ENCODE data around the gene NKIRAS1.
"Not testable (repeated sequence)": the region's sequence is repeated elsewhere in the genome, so short reads cannot be mapped to it uniquely, and the experiment has no call there.

Gene NKIRAS1

GRCh38 chr3:23895181-23895580 is 21.6 kb downstream of the NKIRAS1 start:
- DNase-seq, result no peak

DNA sequence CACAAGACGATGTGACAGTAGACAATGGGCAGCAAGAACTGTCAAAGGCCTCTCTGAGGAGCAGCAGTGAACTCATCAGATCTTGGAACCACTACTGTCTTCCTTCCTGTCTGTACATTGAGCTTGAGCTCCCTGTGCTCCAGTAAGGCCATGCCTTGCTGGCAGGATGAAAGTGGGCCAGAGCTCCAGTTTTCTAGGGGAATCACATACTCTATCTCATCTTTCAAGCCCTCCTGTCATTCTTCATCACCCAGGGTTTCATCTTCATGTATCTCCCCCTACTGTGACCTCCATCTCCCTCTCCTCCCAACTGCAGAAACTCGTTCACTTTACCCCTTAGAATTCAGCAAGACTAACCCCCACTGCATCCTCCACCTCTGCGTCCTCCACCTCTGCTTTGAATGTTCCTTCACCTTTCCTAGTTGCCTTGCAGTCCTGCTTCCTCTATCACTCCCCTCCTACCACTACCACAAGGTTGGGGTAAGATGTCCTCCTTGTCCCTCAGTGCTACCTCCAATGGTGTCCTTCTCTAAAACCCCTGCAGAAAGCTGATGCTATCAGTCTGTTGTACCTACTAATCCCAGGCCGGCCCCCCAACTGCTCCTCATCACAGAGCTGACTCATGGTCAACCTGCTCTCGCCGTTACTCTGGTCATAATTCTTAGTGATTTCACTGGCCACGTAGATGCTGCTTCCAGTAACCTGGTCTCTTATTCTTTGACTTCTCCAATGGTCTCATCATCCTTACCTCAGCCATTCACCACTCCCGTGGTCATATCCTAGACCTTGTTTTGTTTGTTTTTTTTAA is 22.3 kb downstream of the NKIRAS1 start:
- DNase-seq, result no peak

DNA sequence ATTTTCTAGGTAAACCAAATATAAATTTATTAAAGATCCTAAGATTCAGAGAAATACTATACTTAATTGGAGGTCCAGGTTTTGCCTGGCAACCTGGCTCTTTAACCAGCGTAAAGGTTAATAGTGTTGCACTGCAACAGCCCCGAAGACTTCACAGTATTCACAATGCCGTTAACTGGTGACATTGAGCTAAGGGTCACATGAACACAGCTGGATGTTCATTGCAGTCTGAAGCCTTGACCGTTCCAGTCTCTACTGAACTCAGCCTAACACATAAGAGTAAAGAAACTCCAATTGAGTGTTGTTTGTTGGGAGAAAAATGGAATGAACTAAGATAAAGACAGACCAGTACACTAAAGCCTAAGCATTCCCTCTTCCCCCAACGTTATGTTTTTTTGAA is 26.8 kb downstream of the NKIRAS1 start:
- no peak for DNase-seq

- no peak for DNase-seq
Observed at GRCh38 chr3:23889386-23889785, 27.4 kb downstream of the NKIRAS1 start.

DNA sequence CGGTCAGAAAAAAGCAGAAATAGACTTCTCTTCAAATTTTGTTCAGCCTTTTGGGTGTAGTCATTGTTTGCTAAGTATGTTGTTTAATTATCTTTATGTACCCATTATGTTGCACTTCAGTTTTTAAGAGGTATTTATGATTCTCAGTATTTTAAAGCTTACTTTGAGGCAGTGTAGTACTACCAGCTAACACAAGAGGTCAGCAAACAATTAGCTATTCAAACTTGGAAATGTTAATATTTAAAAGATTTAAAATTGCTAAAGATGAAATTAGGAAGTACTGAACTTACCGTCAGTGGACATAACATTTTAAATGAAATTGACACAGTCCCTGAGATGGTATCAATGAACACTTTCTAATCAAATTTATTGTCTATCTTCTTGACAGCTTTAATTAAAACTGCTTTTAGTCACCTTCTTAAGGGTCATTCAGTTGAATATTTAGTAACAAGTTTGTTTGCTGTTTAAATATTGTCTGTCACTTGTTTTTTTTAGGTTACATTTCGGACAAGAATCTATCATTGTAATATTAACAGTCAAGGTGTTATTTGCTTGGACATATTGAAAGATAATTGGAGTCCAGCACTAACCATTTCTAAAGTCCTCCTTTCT is 28.1 kb downstream of the NKIRAS1 start:
- DNase-seq, result no peak

DNA sequence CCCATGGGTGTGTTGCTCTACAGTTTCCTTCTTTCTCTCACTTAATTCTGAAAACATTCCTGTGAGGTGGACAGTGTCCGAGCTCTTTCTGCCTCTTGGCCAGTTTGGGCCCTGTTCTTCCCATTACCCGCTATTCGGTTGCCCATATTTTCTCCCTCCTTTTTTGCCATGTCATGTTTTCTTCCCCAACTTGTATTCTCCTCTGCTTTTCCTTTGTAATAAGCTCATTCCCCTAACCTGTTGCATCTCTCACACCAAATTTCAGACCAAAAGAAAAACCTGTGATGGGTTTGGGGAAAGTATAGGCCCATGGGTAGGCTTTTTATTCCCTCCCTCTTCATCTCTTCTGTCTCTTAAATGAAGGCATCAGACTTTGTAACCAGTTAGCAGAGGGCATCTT is 30.5 kb downstream of the NKIRAS1 start:
- DNase-seq, result no peak

- DNase-seq, result no peak
Observed at GRCh38 chr3:23885210-23885609, 31.6 kb downstream of the NKIRAS1 start.

- DNase-seq, result no peak
Observed at GRCh38 chr3:23884481-23884880, 32.3 kb downstream of the NKIRAS1 start.

- no peak for DNase-seq
Observed at GRCh38 chr3:23882487-23882918, 34.3 kb downstream of the NKIRAS1 start.

DNA sequence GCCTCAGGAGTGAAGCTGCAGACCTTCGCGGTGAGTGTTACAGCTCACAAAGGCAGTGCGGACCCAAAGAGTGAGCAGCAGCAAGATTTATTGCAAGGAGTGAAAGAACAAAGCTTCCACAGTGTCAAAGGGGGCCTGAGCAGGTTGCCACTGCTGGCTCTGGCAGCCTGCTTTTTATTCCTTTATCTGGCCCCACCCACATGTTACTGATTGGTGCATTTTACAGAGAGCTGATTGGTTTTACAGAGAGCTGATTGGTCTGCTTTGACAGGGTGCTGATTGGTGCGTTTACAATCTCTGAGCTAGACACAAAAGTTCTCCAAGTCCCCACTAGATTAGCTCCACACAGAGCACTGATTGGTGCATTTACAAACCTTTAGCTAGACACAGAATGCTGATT is 34.8 kb downstream of the NKIRAS1 start:
- not testable (repeated sequence) for DNase-seq

GRCh38 chr3:23880703-23881339 is 36.0 kb downstream of the NKIRAS1 start:
- DNase-seq, result no peak

DNA sequence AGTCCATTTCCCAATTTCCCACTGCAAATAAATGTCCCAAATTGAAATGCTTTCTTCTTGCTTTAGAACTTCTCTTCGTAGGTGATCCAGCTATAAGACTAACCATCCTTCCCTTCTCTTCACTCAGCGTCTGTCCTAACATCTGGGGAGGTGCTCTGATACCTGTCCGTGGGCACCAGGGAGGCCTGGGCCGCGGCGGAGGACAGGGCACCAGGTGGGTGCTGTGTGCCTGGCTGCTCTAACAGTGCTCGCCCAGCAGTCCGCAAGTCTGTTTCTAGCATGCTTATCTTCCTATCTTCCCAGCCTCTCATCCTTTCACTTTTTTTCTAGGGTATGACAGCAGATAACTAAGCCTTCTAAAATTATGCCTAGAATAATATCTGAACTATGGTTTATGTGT is 37.3 kb downstream of the NKIRAS1 start:
- DNase-seq, result no peak

GRCh38 chr3:23877329-23877980 is 39.3 kb downstream of the NKIRAS1 start:
- DNase-seq, result no peak

GRCh38 chr3:23876923-23877322 is 39.9 kb downstream of the NKIRAS1 start:
- no peak for DNase-seq

- DNase-seq, result no peak
Observed at GRCh38 chr3:23875113-23875725, 41.6 kb downstream of the NKIRAS1 start.

DNA sequence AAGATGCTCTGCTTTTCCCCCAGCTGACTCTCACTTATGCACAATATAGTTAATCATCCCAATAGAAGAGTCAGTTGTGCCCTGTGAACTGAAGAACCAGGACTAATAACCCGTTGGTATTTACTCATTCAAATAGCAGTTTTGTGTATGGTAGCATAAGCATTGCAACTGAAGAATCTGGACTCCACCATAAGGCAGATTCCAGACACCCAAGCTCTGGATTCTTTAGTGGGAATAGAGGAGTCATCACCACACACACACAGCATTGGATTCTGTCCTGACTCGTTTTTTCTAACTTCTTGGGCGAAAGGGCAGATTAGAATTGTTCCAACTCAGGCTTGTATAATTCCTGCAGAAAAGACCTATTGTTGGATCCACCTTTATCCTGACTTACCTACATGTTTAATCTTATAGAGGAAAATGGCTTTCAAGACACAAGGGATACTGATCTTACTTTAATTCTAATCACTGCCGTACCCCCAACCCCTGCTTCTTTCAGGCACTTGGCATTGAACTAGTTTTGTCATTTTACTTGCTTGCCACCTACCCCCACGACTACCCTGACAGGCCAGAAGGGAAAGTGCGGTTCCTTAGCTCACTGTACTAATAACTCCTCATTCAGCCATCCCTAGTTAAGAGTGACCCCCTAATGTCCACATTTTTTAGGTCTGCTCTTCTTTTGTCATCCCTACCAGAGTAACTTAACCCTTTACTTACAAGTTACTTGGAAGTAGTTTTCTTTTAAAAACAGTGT is 42.3 kb downstream of the NKIRAS1 start:
- no peak for DNase-seq

GRCh38 chr3:23873941-23874340 is 42.8 kb downstream of the NKIRAS1 start:
- DNase-seq, result no peak

DNA sequence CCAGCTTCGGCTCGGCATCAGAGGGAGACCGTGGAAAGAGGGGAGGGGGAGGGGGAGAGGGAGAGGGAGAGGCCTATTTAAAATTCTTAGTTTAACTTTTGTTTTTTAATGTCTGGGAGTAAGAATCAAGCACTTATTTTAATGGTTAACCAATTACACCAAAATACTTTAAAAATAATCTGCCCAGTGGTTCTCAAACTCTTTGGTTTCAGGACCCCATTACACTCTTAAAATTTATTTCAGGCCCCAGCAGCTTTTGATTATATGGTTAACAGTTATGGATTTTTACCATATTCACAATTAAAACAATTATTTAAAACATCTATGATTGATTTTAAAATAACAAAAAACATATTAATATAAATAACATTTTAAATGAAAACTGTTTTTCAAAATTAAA is 44.5 kb downstream of the NKIRAS1 start:
- no peak for DNase-seq

- not testable (repeated sequence) for DNase-seq
Observed at GRCh38 chr3:23871361-23871760, 45.4 kb downstream of the NKIRAS1 start.

DNA sequence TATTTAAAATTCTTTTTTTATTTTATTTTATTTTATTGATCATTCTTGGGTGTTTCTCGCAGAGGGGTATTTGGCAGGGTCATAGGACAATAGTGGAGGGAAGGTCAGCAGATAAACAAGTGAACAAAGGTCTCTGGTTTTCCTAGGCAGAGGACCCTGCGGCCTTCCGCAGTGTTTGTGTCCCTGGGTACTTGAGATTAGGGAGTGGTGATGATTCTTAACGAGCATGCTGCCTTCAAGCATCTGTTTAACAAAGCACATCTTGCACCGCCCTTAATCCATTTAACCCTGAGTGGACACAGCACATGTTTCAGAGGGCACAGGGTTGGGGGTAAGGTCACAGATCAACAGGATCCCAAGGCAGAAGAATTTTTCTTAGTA is 46.1 kb downstream of the NKIRAS1 start:
- not testable (repeated sequence) for DNase-seq

GRCh38 chr3:23869977-23870662 is 46.7 kb downstream of the NKIRAS1 start:
- DNase-seq, result no peak

DNA sequence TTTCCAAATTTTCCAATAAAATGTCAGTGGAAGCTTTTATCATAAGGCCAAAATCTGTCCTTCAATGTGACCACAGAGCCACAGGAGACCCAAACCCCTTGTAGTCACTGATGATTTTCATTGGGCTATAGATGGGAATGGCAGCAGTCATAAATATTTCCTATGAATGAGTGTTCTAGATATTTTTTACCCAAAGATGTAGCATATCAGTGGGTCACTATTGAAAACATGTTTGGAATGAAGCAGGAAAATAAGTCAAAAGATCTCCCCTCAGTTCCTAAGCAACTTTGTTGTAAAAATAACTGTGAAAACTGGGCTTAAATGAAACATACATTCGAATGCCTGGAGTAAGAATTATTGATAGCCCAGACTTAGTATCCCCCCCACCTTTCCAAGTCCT is 49.0 kb downstream of the NKIRAS1 start:
- no peak for DNase-seq

All from NCI-H1092 treated with DMSO at 0.1 percent for 48 hours (cell line).